ENCODE results near the gene C13orf46. TPM values are rescaled to one million over a fixed set of nuclear protein-coding genes. Genes with fewer than 3 reads are reported as not detected.
A peak's percentile ranks its signal among the peaks of the same experiment; 100 is the strongest.

C13orf46 gene
- polyA plus RNA-seq, 1 donor (not counting 4 experiments of a cell fraction or from before 2014, with no cell fraction given), result not detected

GRCh38 chr13:113951246-113951999 lies 22.5 kb downstream of the C13orf46 start:
- Histone ChIP-seq H3K79me2 (ENCODE audit: control insufficient read depth, insufficient read depth, low read length) (no peaks in the 10 kb centered on the region), H3K27ac (ENCODE audit: control insufficient read depth, insufficient read depth, low read length) (no peak overlapping the region), H3K36me3 (ENCODE audit: control insufficient read depth in 2 of 2, extremely low read depth in 1 of 2, insufficient read depth in 2 of 2, low read length in 2 of 2) (no peaks in the 10 kb centered on the region), H2AFZ (ENCODE audit: control insufficient read depth, low read length) (no peak overlapping the region), H3K27me3 (ENCODE audit: control insufficient read depth, extremely low read depth, insufficient read depth, low read length) (peaks cover 5% of the 10 kb centered on the region), H3K4me2 (ENCODE audit: control insufficient read depth, extremely low read depth, insufficient read depth, low read depth, low read length) (peak overlapping the region; percentile 32), H3K4me1 (ENCODE audit: control insufficient read depth, extremely low read depth, insufficient read depth, low read length) (peaks cover 8% of the 10 kb centered on the region), H3K9me3 (ENCODE audit: control insufficient read depth, low read depth, low read length) (peaks cover 6% of the 10 kb centered on the region), H4K20me1 (ENCODE audit: control insufficient read depth, extremely low read depth, insufficient read depth, low read length) (no peaks in the 10 kb centered on the region), H3K9me1 (ENCODE audit: control insufficient read depth, extremely low read depth, insufficient read depth, low read length) (no peaks in the 10 kb centered on the region), H3K4me3 (ENCODE audit: control insufficient read depth in 2 of 3, extremely low read depth in 1 of 3, insufficient read depth in 2 of 3, low read depth in 1 of 3, low read length in 3 of 3) (no peak overlapping the region), H3K9ac (ENCODE audit: control insufficient read depth, extremely low read depth, insufficient read depth, low read length) (no peak overlapping the region)
- no peak for DNase-seq (ENCODE audit: low read depth, low spot score)
- FAIRE-seq, result no peak
- TF ChIP-seq CTCF (optimal IDR thresholded peaks at IDR 0.05 in 1 of 3, IDR thresholded peaks at IDR 0.05 in 1 of 3, conservative IDR thresholded peaks at IDR 0.05 in 1 of 3; ENCODE audit: extremely low read depth in 1 of 3, insufficient read depth in 2 of 3, low read length in 3 of 3) (peak in 2 of 3 experiments; percentile 79 to 98), EZH2 (IDR thresholded peaks at IDR 0.05; ENCODE audit: low read length) (no peak)
- dilution Hi-C loops (cut with MboI; ENCODE audit: extremely low pct_ligation_motif_present, low sequenced_read_pairs), result no loop called here

GRCh38 chr13:113950451-113951245 lies 23.2 kb downstream of the C13orf46 start:
- Histone ChIP-seq H3K9ac (ENCODE audit: control insufficient read depth, extremely low read depth, insufficient read depth, low read length) (no peak overlapping the region), H3K79me2 (ENCODE audit: control insufficient read depth, insufficient read depth, low read length) (no peaks in the 10 kb centered on the region), H3K9me1 (ENCODE audit: control insufficient read depth, extremely low read depth, insufficient read depth, low read length) (no peaks in the 10 kb centered on the region), H4K20me1 (ENCODE audit: control insufficient read depth, extremely low read depth, insufficient read depth, low read length) (no peaks in the 10 kb centered on the region), H3K9me3 (ENCODE audit: control insufficient read depth, low read depth, low read length) (peaks cover 5% of the 10 kb centered on the region), H3K36me3 (ENCODE audit: control insufficient read depth in 2 of 2, extremely low read depth in 1 of 2, insufficient read depth in 2 of 2, low read length in 2 of 2) (no peaks in the 10 kb centered on the region), H3K4me3 (ENCODE audit: control insufficient read depth in 2 of 3, extremely low read depth in 1 of 3, insufficient read depth in 2 of 3, low read depth in 1 of 3, low read length in 3 of 3) (no peak overlapping the region), H3K27me3 (ENCODE audit: control insufficient read depth, extremely low read depth, insufficient read depth, low read length) (peaks cover 5% of the 10 kb centered on the region), H2AFZ (ENCODE audit: control insufficient read depth, low read length) (no peak overlapping the region), H3K4me1 (ENCODE audit: control insufficient read depth, extremely low read depth, insufficient read depth, low read length) (peaks cover 8% of the 10 kb centered on the region), H3K27ac (ENCODE audit: control insufficient read depth, insufficient read depth, low read length) (no peak overlapping the region), H3K4me2 (ENCODE audit: control insufficient read depth, extremely low read depth, insufficient read depth, low read depth, low read length) (no peak overlapping the region)
- dilution Hi-C loops (cut with MboI; ENCODE audit: extremely low pct_ligation_motif_present, low sequenced_read_pairs), result no loop called here
- DNase-seq (ENCODE audit: low read depth, low spot score) (no peak), FAIRE-seq (no peak)
- no peak for TF ChIP-seq CTCF (optimal IDR thresholded peaks at IDR 0.05 in 1 of 3, IDR thresholded peaks at IDR 0.05 in 1 of 3, conservative IDR thresholded peaks at IDR 0.05 in 1 of 3; ENCODE audit: extremely low read depth in 1 of 3, insufficient read depth in 2 of 3, low read length in 3 of 3)
- no peak for TF ChIP-seq EZH2 (IDR thresholded peaks at IDR 0.05; ENCODE audit: low read length)
